Midbrain (tissue), 1 donor: ENCODE data around the gene DOK3.

Experiments used
- DNase-seq: peaks from one replicate; lab custom pipeline; 2025; lab: John Stamatoyannopoulos, UW

The DOK3 gene

DNA sequence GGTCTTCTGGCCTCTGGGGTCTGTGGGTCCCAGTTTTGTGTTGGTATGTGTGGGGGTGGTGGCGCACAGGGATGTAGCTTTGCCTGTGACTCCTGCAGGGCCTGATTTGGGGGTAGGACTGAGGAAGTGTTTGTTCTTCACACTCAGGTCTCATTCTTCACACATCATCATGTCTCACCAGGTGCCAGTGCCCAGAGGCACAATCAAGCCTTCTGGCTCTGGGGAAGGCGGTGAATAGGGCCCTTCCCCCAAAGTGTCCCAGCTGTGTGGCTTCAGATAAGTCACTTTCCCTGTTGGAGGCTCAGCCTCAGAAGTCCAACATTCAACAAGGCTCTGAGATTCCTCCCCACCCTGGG is 41.3 kb downstream of the DOK3 start:
- DNase-seq: no peak

DNA sequence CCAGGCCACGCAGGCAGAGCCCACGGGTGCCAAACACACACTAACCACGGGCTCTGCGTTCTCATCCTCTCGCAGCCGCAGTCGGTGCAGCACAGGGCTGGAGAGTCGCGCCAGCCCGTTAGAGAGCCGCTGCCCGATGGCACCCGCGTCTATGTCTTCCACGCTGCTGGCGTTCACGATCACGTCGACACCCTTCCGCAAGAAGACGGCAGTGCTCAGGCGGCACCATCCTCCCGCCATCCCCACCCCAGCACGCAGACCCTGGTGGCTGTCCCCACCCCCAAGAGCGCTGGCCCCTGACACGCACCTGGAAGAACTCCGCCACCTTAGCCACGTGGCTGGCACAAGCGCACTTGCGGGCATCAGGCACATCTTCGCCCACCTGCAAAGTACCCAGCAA is 42.2 kb downstream of the DOK3 start:
- no peak for DNase-seq

DNA sequence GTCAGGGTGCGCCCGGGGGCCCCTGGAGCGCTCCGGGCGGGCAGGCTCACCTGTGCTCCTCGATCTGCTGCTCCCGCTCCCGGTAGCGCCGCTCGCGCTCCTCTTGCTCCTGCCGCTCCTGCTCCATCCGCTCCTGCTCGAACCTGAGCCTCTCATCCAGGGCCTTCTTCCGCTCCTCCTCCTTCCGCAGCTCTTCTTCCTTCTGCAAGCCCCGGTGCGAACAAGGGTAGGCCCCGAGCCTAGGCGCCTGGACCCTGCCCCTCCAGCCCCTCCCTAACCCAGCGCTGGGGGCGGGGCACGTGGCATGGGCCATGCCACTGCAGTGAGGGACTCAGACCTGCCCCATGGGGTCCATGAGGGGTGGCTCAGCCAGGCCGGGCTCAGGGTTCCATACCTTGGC is 42.8 kb downstream of the DOK3 start:
- DNase-seq: no peak

DNA sequence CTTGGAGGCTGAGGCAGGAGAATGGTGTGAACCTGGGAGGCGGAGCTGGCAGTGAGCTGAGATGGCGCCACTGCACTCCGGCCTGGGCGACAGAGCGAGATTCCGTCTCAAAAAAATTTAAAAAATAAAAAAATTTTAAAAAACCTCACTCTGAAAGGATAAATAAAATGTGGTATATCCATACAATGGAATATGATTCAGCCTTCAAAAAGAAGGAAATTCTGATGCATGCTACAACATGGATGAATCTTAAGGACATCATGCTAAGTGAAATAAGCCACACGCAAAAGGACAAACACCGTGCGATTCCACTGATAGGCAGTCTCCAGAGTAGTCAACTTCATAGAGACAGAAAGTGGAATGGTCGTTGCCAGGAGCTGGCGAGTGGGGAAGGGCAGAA is 44.6 kb downstream of the DOK3 start:
- DNase-seq: no peak

DNA sequence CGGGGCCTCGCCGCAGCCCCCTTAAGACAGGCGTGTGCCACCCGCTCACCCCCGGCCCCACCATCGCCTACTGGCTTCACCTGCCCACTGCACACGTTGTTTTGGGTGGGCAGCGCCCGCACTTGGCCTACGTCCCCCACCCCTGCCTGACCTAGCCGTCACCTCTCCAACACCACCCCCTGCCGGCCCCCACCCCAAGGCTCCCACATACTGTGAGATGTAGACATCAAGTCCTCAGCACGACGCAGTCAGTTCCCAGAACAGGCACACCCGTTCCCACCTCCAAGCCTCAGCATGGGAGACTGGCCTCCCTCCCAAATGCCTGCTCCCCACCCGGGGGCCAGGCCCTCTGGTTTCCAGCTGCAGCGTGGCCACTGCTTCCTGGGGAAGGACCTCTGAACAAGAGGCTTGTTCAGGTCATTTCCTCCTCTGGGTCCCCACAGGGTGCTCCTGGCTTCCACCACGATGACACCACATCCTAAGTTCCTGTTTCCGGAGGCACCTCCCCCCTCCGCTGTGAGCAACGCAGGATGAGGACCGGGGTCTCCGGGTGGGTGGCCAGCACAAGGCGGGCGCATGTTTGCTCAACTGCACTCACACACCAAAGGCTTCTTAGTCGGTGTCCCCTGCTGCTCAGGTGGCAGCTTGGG is 47.5 kb downstream of the DOK3 start:
- no peak for DNase-seq

DNA sequence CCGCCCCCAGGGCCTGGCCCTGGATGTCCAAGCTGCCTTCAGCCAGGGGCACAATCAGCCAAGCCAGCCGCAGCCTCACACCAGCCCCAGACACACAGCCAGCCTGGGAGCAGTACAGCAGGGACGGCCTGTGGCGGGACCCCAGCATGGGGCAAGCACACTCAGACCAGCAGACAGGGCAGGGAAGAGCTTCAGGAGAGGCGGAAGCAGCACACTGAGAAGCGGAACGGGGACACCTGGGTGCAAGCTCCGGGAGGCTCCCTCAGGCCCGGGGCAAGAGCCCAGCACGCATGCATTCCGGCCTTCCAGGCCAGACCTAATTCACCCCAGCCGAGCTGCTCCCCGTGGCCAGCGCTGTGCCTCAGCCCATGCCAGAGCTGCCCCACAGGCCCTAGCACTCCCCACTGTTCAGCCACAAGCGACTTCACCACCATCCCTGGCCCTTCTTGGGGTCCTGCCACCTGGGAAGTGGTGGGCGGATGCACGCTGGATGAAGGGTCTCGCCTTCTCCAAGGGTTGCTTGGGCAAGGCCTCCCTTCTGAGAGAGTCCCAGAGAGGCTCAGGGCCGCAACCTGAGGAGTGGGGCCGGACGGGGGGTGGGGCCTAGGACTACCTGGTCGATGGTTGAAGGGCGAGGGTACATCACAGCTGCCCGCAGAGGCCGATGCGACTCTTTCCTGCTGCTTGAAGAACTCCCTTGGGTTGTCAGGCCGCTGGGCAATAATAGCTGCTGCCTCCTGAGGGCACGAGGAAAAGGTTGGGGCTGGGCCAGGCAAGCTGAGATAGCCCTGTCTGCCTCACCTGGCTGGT is 49.6 kb downstream of the DOK3 start:
- no peak for DNase-seq

DNA sequence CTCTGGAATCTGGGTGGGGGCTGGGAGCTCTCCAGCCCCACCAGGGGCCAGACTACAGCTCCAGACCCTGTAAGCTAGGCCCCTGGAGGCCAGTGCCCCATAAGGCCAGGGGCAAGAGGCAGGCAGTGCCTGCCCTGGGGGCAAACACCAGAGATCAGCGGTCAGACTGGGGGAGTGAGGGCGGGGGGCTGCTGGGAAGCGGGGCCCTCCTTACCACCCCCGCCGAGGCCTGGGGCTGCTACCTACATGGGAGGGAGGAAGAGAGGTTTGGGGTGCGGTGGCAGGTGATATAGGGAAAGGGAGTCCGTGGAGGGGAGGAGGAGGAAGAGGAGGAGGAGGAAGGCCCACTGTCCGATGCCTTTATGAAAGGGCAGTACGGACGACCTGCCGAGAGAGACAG is 50.3 kb downstream of the DOK3 start:
- DNase-seq: no peak

DNA sequence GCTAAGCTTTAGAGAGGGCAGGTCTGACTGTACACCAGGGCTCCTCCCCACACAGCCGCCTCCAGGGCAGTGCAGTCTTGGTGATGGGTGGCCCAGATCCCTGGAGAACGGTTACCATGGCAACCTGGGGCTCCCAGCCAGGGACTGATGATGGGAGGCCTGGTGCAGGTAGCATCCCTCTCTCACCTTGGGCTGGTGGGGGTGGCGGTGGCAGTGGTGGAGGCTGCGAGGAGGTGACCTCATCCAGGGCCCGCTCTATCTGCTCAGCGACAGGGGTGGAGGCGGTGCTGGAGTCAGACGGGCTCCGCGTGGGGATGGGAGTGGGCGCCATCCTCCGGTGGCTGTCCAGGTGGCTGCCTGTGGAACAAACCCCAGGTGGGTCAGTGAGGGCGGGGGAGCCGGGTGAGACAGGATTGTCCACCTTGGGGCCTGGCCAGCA is 50.7 kb downstream of the DOK3 start:
- DNase-seq: no peak

DNA sequence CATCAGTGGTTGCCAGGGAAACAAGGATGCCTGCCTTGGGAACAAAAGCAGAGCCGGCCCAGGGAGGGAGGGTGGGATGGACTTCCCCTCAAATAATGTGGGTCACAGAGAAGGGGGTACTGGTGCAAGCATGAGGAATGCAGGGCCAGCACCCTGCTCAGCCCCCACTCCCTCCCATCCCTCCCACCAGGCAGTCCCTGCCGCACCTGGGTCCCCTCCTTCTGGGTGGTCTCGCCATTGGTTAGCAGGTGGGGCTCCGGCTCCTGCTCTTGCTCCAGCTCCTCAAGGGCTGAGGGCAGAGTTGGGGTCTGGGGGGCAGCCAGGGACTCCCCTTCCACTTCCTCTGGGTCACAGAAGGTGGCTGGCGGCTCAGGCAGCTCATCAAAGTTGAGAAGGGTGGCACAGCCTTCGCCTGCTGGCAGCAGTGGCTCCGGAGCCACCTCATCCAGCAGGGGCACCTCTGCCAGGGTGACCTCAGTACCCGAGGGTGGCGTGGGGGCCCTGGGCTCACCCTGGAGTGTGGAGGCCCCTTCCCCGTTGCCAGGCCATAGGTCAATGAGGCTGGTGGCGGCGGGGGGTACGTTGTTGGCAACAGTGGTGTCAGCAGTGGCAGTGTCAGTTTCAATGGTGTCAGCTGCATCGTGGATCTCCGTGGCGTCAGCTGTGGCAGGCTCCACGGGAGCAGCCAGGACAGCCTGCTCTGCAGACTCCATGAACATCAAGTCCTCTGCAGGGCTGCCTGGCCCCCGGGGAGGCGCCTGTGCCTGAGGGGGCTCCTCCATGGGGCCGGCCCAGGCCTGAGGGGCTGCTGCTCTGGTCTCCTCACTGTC is 51.6 kb downstream of the DOK3 start:
- DNase-seq: no peak

DNA sequence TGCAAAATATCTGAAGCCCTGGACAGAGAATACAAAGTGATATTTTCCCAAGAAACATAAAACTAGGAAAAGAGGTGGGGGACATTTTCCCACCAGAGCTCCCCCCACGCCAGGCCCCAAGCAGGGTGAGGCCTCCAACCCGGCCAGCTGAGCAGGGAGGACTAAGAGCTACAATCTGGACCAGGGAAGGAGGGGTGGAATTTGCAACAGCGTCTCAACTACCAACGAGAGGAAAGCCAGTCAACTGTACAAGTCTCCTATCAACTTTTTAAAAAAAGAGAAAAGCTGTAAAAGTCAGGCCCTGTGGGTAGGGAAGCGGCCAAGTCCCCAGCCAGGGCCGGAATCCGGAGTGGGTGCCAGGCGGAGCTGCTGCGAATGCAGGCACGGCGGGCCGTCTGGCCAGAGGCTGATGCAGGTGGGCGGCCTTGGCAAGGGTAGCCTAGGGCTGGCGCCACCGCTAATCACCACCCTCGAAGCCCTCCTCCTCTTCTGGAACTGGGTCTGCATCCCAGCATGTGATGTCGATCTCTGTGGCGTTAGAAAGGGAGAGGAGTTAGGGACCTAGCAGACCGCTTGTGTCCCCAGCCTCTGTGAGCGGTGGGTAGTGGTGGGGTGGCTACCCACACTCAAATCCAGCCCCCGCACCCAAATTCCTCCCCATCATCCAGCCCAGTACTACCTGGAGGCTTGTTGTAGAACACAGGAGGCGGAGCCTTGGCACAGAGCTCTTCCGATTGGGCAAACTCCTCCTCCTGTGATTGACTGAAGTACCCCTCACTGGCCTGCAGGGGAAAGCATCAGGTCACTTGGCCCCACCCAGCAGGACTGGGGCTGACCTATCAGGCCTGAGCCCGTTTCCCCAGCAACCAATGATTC is 52.4 kb downstream of the DOK3 start:
- peak; percentile 78 for DNase-seq

DNA sequence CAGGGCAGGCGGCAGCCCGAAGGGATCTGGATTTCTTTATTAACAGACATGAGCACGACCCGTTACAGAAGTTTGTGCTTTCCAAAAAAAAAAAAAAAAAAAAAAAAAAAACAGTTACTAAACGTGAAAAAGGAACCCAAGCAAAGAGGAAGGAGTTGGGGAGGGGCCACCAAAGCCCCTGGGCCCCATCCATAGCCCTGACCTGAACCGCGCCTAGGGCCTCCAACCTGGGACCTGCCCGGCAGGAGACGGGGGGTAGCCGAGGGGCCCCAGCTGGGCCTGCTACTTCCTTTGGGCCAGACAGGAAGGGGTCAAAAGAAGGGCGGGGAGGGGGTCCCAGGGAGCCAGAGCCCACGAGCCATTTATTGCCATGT is 53.0 kb downstream of the DOK3 start:
- no peak for DNase-seq

DNA sequence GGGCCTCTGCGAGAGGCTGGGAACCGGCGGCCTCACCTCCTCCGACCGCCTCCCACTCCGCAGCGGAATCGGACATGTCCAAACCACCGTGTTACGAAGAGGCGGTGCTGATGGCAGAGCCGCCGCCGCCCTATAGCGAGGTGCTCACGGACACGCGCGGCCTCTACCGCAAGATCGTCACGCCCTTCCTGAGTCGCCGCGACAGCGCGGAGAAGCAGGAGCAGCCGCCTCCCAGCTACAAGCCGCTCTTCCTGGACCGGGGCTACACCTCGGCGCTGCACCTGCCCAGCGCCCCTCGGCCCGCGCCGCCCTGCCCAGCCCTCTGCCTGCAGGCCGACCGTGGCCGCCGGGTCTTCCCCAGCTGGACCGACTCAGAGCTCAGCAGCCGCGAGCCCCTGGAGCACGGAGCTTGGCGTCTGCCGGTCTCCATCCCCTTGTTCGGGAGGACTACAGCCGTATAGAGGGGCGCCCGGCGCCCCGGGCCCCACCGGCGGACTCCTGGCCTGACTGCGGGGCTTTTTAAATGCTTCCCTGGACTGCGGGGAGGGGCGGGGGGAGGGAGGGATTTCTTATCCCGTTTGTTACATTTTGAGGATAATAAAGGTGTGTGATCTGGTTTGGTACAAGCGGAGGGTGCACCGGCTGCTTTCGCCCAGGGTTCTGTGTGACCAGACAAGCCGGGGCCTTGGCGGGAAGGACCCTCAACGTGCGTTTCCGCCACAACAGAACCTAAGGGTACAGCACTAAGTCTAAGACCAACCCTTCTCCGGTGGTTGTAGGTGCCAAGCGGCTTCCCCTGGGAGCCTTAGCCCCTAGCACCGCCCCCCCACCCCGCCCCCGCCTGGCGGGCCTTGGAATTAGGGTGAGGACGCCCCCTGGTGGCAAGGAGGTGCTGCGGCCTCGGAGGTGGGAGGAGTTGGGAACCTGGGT is 53.7 kb downstream of the DOK3 start:
- peak; percentile 85 for DNase-seq

DNA sequence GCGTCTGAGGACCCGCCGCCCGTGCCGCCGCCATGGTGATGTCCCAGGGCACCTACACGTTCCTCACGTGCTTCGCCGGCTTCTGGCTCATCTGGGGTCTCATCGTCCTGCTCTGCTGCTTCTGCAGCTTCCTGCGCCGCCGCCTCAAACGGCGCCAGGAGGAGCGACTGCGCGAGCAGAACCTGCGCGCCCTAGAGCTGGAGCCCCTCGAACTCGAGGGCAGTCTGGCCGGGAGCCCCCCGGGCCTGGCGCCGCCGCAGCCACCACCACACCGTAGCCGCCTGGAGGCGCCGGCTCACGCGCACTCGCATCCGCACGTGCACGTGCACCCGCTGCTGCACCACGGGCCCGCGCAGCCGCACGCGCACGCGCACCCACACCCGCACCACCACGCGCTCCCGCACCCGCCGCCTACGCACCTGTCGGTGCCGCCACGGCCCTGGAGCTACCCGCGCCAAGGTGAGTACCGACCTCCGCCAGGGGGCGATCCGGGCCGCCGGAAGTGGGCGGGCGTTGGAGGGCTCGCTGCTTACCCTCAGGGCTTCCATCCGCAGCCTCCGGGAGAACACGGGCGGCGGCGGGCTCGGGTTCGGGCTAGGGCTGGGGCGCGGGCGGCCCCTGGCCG is 54.5 kb downstream of the DOK3 start:
- peak; percentile 44 for DNase-seq

DNA sequence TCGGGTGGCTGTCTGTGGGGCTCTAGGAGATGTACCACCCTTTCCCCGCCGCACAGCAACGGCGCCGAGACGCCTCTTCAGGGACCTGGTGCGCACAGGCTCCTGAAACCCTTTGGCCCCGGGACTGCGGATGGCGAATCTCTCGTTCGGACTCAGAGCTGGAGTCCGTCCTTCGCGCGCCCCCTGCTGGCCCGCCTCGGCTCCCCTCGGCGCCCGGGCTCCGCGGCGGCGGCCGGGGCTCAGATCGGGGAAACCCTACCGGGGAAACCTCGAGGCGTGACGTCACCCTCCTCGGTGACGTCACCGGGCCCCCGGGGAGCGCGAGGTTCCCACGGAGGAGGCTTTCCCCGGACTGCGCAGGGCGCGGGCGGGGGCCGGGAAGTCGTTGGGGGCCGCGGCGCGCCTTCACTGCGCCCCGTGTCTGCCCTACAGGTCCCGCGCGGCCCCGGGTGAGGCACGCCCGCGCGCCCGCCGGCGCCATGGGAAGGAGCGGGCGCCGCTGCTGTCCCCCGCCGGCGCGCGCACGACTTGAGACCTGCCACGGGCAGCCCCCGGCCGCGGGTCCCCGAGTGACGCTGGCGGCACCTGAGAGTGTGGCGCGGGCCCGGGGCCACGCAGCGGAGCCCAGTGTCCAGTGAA is 55.1 kb downstream of the DOK3 start:
- peak; percentile 89 for DNase-seq

DNA sequence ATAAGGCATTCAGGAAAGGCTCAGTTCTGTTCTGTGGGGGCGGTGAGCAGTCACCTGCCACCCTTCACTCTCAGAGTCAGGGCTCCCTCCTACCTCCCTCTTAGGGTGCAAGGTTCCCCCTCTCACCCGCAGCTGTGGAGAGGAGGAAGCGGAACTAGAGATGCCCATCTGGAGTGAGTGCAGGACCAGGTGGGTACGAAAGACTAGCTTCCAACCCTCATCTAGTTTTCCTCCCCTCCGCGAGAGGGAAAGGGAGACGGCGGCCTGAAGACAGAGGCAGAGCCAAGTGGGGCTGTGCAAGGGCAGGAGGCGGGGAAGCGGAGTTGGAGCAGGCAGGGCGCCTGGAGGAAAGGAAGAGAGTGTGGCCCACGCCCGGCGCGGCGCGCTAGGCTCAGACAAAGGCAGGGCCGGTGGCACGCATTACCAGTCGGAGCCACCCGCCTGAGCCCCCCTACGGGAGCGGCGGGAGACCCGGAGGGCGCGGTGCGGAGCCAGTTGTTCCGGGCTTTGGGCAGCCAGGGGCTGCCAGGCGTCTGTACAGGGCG is 55.7 kb downstream of the DOK3 start:
- DNase-seq: no peak

DNA sequence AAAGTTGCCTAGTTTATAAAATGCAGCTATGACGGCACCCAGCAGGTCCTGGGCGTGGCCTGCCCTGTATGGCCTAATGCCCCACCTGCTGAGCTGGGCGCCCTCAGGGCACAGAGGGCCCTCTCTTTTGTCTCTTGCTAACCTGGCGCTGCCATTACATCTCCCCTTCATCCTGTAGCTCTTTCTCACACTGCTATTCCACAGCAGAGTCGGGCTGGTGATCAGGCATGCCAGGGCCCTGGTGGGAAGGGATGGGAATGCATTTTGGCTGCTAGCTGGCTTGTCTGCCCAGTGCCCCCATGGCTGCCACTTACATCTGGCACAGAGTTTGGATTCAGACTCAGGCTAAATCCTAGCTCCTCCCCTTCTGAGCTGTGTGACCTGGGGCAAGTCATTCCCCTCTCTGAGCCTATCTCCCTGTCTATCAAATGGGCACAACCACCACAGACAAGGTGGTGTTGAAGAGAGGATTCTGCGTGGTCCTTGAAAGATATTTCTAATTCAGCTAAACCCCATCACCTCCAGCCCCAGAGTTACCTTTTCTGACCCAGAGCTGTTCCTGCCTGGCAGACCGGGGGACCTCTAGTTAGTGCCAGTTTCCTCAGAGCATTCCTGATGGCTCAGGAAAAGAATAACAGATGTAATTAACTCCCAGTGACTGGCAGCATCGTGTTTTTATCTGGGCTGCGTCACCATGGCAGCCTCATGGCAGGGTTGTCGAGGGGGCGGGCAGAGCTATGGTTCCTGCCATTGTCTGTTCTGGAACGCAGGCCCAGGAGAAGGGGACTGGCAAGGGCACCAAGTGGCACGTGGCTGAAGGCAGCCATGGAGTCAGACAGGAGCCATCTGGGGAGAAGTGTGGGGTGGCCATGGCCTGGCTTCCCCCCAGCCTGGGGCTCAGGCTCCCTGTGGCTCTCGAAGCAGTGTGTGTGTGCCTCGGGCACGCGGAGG is 56.7 kb downstream of the DOK3 start:
- peak; percentile 9 for DNase-seq
